Dendritic cell treated with granulocyte-macrophage colony-stimulating factor and Interleukin-4, amounts not matched to agents 40 ng/mL and 50 ng/mL, for 4 days (primary cell): Measurements from ENCODE around the gene TCF19.
"Not testable (repeated sequence)": the region's sequence is repeated elsewhere in the genome, so short reads cannot be mapped to it uniquely, and the experiment has no call there.

Source experiments
- H3K27ac Mint-ChIP-seq: one replicate; pipeline ENCODE4 v1.8.0; 2022; ENCODE audit warnings: mild to moderate bottlenecking, mixed read lengths
- H3K27me3 Mint-ChIP-seq: one replicate; pipeline ENCODE4 v1.8.0; 2022; ENCODE audit warnings: mild to moderate bottlenecking, mixed read lengths
- H3K36me3 Mint-ChIP-seq: one replicate; pipeline ENCODE4 v1.8.0; 2022; ENCODE audit warnings: low read depth, mixed read lengths
- H3K4me1 Mint-ChIP-seq: one replicate; pipeline ENCODE4 v1.8.0; 2022; ENCODE audit warnings: low read depth, mixed read lengths
- H3K4me3 Mint-ChIP-seq: one replicate; pipeline ENCODE4 v1.8.0; 2022; ENCODE audit warnings: mild to moderate bottlenecking, moderate library complexity, mixed read lengths
- H3K9me3 Mint-ChIP-seq: one replicate; pipeline ENCODE4 v1.8.0; 2022; ENCODE audit warnings: mixed read lengths
- intact Hi-C: fragments of 100-400 bp; cut with micrococcal nuclease; formaldehyde crosslinking; loops from one replicate; pipeline ENCODE4 v1.15.0; 2022

The TCF19 gene

GRCh38 chr6:31173406-31173805 lies 15.0 kb downstream of the TCF19 start:
- H3K27ac Mint-ChIP-seq: no peak overlapping the region

GRCh38 chr6:31174378-31174777 lies 16.0 kb downstream of the TCF19 start:
- no peaks in the 10 kb centered on the region for H3K27me3 Mint-ChIP-seq
- no peak overlapping the region for H3K4me3 Mint-ChIP-seq
- H3K9me3 Mint-ChIP-seq: no peaks in the 10 kb centered on the region
- peaks cover 23% of the 10 kb centered on the region for H3K36me3 Mint-ChIP-seq
- H3K27ac Mint-ChIP-seq: no peak overlapping the region
- H3K4me1 Mint-ChIP-seq: peaks cover 14% of the 10 kb centered on the region
- intact Hi-C loops: no loop called here

More at GRCh38 chr6:31173406-31173805, 15.0 kb downstream of the TCF19 start:
- Mint-ChIP-seq H3K4me1 (peaks cover 4% of the 10 kb centered on the region), H3K36me3 (peaks cover 23% of the 10 kb centered on the region), H3K4me3 (no peak overlapping the region), H3K27me3 (no peaks in the 10 kb centered on the region), H3K9me3 (no peaks in the 10 kb centered on the region)
- intact Hi-C loops: no loop called here

- intact Hi-C loops: no loop called here
- H3K4me1 Mint-ChIP-seq: peaks cover 18% of the 10 kb centered on the region
- no peak overlapping the region for H3K27ac Mint-ChIP-seq
- H3K4me3 Mint-ChIP-seq: no peak overlapping the region
- no peaks in the 10 kb centered on the region for H3K9me3 Mint-ChIP-seq
- H3K27me3 Mint-ChIP-seq: no peaks in the 10 kb centered on the region
- peaks cover 30% of the 10 kb centered on the region for H3K36me3 Mint-ChIP-seq
These were observed 17.6 kb downstream of the TCF19 start for GRCh38 chr6:31175971-31176370.

- peaks cover 30% of the 10 kb centered on the region for H3K36me3 Mint-ChIP-seq
- no peak overlapping the region for H3K4me3 Mint-ChIP-seq
- H3K4me1 Mint-ChIP-seq: peaks cover 18% of the 10 kb centered on the region
- H3K27me3 Mint-ChIP-seq: no peaks in the 10 kb centered on the region
- peak overlapping the region; percentile 41 for H3K27ac Mint-ChIP-seq
- intact Hi-C loops: no loop called here
- H3K9me3 Mint-ChIP-seq: no peaks in the 10 kb centered on the region
These were observed 20.0 kb downstream of the TCF19 start for GRCh38 chr6:31178143-31179041.

- H3K27me3 Mint-ChIP-seq: no peaks in the 10 kb centered on the region
- H3K4me3 Mint-ChIP-seq: peak overlapping the region; percentile 7
- H3K4me1 Mint-ChIP-seq: peaks cover 18% of the 10 kb centered on the region
- peaks cover 30% of the 10 kb centered on the region for H3K36me3 Mint-ChIP-seq
- H3K27ac Mint-ChIP-seq: peak overlapping the region; percentile 41
- intact Hi-C loops: no loop called here
- H3K9me3 Mint-ChIP-seq: no peaks in the 10 kb centered on the region
These were observed 20.6 kb downstream of the TCF19 start for GRCh38 chr6:31179042-31179386.

DNA sequence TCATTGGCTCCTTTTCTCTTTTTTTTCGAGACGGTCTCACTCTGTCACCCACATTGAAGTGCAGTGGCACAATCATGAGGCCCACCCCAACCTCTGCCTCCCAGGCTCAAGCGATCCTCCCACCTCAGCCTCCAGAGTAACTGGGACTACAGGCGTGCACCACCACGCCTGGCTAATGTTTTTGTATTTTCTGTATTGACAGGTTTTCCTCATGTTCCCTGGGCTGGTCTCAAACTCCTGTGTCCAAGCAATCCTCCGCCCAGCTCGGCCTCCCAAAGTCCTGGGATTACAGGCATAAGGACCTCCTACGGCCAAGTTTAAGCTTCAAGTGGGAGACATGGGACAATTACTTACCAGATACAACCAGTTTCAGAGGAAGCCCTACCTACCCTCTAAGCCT lies 21.5 kb downstream of the TCF19 start:
- Mint-ChIP-seq H3K4me1 (peaks cover 18% of the 10 kb centered on the region), H3K27me3 (no peaks in the 10 kb centered on the region), H3K27ac (peak overlapping the region; percentile 83), H3K4me3 (peak overlapping the region; percentile 81), H3K9me3 (no peaks in the 10 kb centered on the region), H3K36me3 (peaks cover 29% of the 10 kb centered on the region)
- intact Hi-C loops: no loop called here

DNA sequence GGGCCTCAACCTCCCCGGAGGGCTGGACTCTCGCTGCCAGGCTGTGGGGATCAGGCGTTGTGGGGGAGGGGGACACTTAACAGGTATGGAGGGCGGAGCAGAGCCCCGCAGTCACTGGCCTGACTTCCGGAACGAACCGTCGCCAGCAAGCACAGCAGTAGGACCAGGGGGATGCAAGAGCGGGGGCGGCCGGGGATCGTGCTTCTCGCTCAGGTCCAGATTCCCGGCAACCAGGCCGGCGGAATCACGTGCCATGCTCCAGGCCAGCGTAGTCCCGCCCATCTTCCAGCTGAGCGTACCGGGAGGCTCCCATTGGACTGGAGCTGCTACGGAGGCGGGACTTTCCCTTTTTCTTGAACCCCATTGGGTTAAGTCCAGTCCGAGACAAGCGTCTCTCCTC lies 22.1 kb downstream of the TCF19 start:
- Mint-ChIP-seq H3K9me3 (no peaks in the 10 kb centered on the region), H3K4me1 (peaks cover 20% of the 10 kb centered on the region), H3K27ac (peak overlapping the region; percentile 83), H3K27me3 (no peaks in the 10 kb centered on the region), H3K4me3 (peak overlapping the region; percentile 81), H3K36me3 (peaks cover 23% of the 10 kb centered on the region)
- intact Hi-C loops: no loop called here

GRCh38 chr6:31183287-31183686 lies 24.9 kb downstream of the TCF19 start:
- not testable (repeated sequence) for H3K27ac Mint-ChIP-seq, H3K9me3 Mint-ChIP-seq

DNA sequence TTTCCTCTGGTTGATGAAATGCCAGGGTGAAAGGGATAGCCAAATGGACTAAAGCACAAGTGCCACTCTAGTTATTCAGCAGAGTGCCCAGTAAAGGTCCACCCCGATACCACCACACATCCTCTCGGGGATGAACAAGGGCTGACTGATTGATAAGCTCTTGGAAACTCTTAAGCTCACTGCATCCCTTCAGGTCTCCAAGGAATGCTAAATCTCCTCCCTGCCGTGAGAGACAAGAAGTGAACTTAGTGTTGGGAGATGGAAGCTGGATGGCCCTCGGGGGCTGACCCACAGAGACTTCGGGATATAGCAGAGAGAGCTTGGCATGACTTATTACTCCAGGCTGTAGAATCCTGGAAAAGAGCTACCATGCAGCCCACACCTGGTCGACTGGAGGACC lies 25.5 kb downstream of the TCF19 start:
- H3K4me3 Mint-ChIP-seq, H3K27ac Mint-ChIP-seq, H3K36me3 Mint-ChIP-seq, intact Hi-C loops, H3K9me3 Mint-ChIP-seq, H3K27me3 Mint-ChIP-seq: not testable (repeated sequence)
- H3K4me1 Mint-ChIP-seq: peaks cover 30% of the 10 kb centered on the region

More at GRCh38 chr6:31183287-31183686, 24.9 kb downstream of the TCF19 start:
- H3K4me3 Mint-ChIP-seq, H3K36me3 Mint-ChIP-seq, H3K27me3 Mint-ChIP-seq, intact Hi-C loops: not testable (repeated sequence)
- peaks cover 36% of the 10 kb centered on the region for H3K4me1 Mint-ChIP-seq

DNA sequence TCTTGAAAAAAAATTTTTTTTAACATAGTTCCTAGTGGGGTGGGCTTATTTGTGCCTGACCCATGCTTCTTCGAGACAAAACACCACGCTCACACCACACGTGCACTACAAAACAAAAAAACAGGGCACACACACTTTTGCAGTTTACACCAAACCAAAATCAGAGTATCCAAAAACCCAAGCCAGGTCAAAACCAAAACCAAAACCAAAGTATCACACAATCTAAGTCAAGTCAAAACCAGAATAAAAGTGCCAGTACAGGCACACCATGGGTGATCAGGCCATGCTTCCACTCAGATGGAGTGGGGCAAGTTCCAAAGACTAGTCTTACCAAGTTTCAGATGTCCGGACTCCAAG lies 27.3 kb downstream of the TCF19 start:
- H3K27me3 Mint-ChIP-seq, intact Hi-C loops, H3K9me3 Mint-ChIP-seq, H3K36me3 Mint-ChIP-seq, H3K4me3 Mint-ChIP-seq: not testable (repeated sequence)
- Mint-ChIP-seq H3K27ac (peak overlapping the region; percentile 91), H3K4me1 (peaks cover 20% of the 10 kb centered on the region)

- Mint-ChIP-seq H3K27ac (peak overlapping the region; percentile 91), H3K27me3 (no peaks in the 10 kb centered on the region), H3K9me3 (no peaks in the 10 kb centered on the region), H3K4me3 (no peak overlapping the region), H3K4me1 (peaks cover 20% of the 10 kb centered on the region), H3K36me3 (no peaks in the 10 kb centered on the region)
- intact Hi-C loops: no loop called here
These were observed 27.8 kb downstream of the TCF19 start for GRCh38 chr6:31186052-31186734.

- no peak overlapping the region for H3K27ac Mint-ChIP-seq
- intact Hi-C loops: no loop called here
- no peaks in the 10 kb centered on the region for H3K36me3 Mint-ChIP-seq
- H3K9me3 Mint-ChIP-seq: no peaks in the 10 kb centered on the region
- no peak overlapping the region for H3K4me3 Mint-ChIP-seq
- H3K27me3 Mint-ChIP-seq: no peaks in the 10 kb centered on the region
- H3K4me1 Mint-ChIP-seq: peaks cover 20% of the 10 kb centered on the region
These were observed 29.4 kb downstream of the TCF19 start for GRCh38 chr6:31187780-31188194.

GRCh38 chr6:31189223-31189622 lies 30.8 kb downstream of the TCF19 start:
- H3K27me3 Mint-ChIP-seq, H3K36me3 Mint-ChIP-seq, H3K27ac Mint-ChIP-seq, H3K9me3 Mint-ChIP-seq, intact Hi-C loops, H3K4me3 Mint-ChIP-seq: not testable (repeated sequence)
- peaks cover 24% of the 10 kb centered on the region for H3K4me1 Mint-ChIP-seq

DNA sequence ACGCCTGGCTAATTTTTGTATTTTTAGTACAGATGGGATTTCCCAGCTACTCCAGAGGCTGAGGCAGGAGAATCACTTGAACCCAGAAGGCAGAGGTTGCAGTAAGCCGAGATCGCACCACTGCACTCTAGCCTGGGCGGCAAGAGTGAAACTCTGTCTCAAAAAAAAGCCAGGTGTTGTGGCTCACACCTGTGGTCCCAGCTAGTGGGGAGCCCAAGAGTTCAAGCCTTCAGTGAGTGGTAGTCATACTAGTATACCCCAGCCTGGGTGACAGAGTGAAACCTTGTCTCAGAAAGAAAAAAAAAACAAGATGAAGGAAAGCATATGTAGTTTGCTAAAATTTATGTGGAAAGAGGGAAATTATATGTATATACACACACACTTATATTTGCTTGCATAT lies 32.1 kb downstream of the TCF19 start:
- no peaks in the 10 kb centered on the region for H3K9me3 Mint-ChIP-seq
- H3K36me3 Mint-ChIP-seq: no peaks in the 10 kb centered on the region
- H3K27ac Mint-ChIP-seq: no peak overlapping the region
- H3K4me3 Mint-ChIP-seq: no peak overlapping the region
- H3K27me3 Mint-ChIP-seq: no peaks in the 10 kb centered on the region
- peaks cover 26% of the 10 kb centered on the region for H3K4me1 Mint-ChIP-seq
- intact Hi-C loops: loop anchor here (10.0 kb wide), 1 partner anchor 254 kb away; no protein-coding TSS in a partner anchor
